HG03103 (cell line): ENCODE measurements around the gene PDE4B.
"Not testable (repeated sequence)": the region's sequence is repeated elsewhere in the genome, so short reads cannot be mapped to it uniquely, and the experiment has no call there.

Experiments
- ATAC-seq: cut with Tn5 transposase; IDR thresholded peaks from one replicate; pipeline ENCODE4 v1.9.1; 2021; ENCODE audit warnings: low read depth; ENCODE audit not compliant: unreplicated experiment

PDE4B gene

GRCh38 chr1:66104076-66104475 lies 311.4 kb downstream of the PDE4B start:
- ATAC-seq = not testable (repeated sequence)

GRCh38 chr1:66108624-66109023 lies 315.9 kb downstream of the PDE4B start:
- ATAC-seq = no peak

GRCh38 chr1:66112744-66113400 lies 320.2 kb downstream of the PDE4B start:
- no peak for ATAC-seq

GRCh38 chr1:66119148-66119547 lies 326.5 kb downstream of the PDE4B start:
- peak; percentile 52 for ATAC-seq

DNA sequence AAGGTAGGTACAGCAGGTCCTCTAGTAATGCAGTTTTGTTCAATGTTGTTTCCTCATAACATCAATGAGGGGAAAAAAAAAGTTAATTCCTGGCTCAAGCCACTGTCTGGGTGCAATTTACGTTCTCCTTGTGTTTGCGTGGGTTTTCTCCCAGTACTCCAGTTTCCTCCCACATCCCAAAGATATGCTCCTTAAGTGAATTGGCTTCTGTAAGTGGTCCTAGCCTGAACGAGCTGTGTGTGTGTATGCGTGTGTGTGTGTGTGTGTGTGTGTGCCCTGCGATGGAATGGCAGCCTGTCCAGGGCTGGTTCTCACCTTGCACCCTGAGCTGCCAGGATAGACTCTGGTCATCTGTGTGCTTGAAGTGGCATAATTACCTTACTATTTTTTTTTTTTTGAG lies 332.0 kb downstream of the PDE4B start:
- no peak for ATAC-seq

DNA sequence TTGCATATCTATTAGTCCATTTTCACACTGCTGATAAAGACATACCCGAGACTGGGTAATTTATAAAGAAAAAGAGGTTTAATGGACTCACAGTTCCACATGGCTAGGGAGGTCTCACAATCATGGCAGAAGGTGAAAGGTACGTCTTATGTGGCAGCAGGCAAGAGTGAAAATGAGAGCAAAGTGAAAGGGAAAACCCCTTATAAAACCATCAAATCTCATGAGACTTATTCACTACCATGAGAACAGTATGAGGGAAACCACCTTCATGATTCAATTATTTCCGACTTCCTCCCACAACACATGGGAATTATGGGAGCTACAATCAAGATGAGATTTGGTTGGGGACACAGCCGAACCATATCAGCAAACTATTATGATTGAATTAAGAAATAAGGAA lies 335.9 kb downstream of the PDE4B start:
- ATAC-seq = not testable (repeated sequence)

DNA sequence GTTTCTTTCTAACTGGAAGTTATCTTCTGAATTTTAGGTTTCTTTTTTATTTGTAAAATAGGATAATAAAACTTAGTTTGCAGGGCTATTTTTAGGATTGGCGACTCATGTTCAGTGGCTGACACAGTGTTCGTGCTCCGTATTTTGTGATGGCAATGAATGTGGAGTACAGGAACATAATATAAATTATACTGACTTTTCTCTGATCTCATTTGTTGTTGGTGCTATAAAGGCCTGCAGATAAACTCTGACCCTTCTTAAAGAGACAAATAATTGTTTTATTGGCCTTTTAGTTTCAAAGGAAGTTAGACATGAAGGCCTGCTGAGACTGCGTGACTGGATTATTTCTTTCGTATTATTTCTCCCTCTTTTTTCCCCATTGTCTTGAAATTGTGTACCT lies 339.6 kb downstream of the PDE4B start:
- ATAC-seq = no peak

DNA sequence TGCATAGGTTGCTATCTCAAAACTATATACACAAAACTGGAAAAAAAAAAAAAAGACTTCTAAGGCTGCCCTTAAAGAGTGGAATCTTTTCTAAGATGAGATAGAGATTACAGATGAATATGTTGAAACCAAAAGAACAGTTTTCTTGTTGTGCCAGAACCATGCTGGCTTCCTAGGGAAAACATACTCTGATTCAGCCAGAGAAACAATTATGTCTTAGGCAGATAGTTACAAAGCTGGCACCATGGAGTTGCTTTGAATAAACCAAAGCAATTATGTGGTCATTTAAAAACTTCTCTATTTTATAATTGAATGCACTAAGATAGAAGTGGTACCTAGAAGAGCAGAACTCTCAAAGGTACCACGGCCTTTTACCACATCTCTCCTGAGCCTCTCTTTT lies 341.3 kb downstream of the PDE4B start:
- ATAC-seq = no peak

DNA sequence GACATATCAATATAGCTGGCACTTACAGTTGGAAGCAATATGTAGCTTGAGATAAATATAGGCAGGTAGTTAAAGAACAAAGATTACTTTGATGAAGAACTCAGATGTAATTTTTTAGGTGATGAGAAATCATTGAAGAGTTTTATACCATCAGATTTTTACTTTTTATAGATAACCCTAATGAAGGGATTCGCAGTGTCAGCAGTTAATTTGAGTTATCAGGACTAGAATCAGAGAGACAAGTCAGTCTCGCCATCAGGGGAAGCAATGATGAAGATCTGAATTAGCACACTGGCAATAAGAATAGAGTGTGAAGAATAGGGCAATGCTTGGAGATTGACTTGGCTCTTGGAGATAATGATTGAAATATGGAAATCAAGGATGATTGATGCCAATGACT lies 342.5 kb downstream of the PDE4B start:
- ATAC-seq = no peak

DNA sequence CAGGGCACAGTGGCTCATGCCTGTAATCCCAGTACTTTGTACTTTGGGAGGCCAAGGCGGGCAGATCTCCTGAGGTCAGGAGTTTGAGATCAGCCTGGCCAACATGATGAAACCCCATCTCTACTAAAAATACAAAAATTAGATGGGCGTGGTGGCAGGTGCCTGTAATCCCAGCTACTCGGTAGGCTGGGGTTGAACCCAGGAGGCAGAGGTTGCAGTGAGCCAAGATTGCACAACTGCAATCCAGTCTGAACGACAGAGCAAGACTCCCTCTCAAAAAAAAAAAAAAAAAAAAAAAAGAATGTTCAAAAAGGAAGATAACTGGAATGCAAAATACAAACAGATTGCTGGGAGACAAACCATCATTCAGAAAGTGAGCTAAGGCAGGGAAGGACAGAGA lies 343.7 kb downstream of the PDE4B start:
- not testable (repeated sequence) for ATAC-seq

DNA sequence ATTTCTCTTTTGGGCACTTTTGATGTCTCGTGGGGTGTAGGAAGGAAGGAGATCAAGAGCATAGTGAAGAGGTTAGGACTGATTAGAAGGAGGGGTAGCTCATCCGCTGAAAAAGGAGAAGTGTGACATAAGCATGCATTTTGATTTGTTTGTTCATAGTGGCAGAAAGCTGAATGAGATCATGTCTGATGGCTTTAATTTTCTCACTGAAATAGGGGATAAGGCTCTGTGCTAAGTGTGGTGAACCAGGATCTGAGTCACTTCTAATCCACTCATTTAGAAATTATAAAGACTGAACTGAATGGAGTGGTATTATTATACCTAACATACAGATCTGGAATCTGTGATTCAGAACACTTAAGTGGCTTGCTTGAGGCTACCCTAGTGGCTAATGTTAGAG lies 344.5 kb downstream of the PDE4B start:
- no peak for ATAC-seq

DNA sequence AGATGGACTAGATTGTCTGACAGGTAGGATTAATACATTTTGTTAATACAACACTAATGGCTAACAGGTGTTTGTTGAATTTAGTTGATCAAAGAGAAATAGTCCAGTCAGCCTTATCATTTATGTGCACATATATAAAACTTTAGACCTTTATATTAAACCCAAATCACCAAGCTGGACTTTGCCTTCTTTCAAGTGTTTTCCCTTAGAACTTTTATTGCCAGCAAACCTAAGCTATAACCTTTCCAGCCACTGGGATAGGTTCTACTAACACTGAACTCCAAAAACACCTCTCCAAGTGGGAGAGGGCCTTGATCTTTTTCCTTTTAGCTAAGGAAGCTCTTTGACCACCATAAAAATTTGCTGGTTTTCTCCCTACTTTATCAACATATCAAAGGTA lies 345.9 kb downstream of the PDE4B start:
- no peak for ATAC-seq

DNA sequence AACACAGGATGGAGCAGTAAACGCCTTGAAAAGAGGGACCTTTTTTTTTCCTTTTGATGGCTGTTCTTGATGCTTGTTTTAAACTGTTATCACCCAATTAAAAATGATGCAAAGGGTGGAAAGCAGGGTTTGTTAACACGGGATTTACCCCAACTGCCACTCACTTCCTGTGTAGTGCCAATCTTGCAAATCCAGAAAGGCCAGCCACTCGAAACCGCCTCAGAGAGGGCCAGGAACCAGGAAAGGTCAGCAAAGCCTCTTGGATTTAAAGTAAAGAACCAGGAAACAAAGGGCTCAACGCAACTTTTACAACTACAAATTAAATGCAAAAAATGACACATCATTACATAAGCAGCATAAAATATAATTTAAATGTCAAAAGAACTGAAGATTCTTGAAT lies 347.4 kb downstream of the PDE4B start:
- no peak for ATAC-seq

DNA sequence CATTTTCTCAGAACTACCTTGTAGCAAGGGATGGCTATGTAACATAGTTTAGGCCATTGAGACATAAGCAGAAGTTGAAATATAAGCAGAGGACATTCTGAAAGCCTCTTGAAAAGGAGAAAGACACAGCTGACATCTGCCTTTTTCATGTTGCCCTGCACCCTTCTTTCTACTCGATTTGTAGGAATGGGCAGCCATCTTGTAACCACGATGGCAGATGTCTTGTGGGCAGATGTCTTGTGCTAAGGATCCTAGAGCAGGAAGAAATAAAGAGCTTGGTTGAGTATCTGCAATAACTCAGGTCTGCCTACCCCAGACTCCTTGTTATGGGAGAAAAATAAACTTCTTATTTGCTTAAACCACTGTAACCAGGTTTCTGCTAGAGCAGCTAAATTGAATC lies 351.0 kb downstream of the PDE4B start:
- no peak for ATAC-seq

- ATAC-seq = no peak
Measured at GRCh38 chr1:66147226-66147835, 354.6 kb downstream of the PDE4B start.

DNA sequence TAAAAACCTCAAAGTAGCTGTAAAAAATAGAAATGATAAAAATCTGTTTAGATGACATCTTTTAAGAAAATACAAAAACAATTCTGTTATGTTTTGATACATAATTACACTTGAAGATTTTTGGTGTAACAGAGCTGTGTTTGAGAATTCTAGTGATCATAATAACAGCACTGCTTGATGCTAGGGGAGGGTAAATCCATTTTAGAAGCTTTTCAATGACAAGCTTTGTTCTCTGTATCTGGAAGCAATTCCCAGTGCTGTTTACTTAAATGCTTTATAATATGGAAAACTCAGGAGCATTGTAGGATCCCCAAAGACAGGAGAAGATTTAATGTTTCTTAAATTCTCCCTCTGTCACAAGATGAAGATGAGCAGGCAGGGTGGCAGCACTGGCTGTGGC lies 359.3 kb downstream of the PDE4B start:
- no peak for ATAC-seq

DNA sequence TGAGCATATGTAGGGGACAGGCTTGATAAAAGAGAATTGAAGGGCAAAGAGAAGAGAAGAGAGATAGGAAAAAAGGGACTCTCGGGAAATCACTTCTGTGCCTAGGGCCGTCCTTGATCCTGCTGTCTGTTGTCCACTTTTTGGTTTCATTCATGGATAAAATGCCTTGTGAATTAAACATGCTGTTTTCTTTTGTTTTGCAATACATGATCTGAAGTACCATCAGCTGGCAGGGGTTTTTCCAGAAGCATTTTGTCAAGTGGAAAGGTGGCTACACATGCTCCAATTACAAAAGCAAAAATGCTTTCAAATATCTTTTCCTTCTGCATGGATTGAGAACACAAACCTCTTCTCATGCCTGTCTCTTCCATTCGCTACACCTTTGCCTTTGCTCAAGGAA lies 361.7 kb downstream of the PDE4B start:
- ATAC-seq = no peak

- ATAC-seq = no peak
Measured at GRCh38 chr1:66156144-66156543, 363.4 kb downstream of the PDE4B start.

DNA sequence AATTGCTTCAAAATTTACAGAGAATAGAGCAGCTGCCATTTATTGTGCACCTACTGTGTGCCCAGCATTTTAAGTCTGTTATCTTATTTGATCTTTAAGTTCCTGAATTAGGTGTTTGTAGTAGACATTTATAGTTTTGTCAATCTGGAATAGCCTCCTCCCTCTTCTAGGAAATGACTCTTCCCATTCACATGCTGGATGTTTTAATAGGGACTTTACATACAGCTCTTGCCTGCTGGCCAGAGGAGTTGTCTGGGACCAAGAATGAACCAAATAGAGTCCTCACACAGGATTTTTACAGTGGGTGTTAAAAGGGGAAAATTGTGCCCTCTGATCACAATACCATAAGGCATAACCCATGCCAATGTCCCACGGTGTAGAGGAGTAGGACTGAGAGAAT lies 367.1 kb downstream of the PDE4B start:
- ATAC-seq = no peak

DNA sequence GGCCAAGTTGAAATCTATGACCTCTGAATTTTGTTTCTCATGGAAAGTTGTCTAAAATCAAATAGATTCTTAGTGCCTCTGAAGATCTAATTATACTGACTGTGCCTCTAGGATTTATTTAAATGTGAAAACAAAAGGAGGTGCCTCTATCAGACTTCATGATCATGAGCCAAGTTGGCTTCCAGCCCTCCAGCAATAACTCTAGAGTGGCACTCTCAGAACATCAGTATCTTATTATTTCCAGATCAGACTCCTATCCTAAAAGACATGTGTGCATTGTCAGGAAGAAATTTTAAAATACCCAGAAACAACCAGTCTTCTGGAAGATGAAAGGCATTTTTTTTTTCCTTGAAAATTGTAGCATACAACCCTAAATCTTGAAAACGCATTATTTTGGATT lies 368.0 kb downstream of the PDE4B start:
- no peak for ATAC-seq

GRCh38 chr1:66166753-66167152 lies 374.1 kb downstream of the PDE4B start:
- ATAC-seq = no peak

- ATAC-seq = no peak
Measured at GRCh38 chr1:66167267-66167666, 374.6 kb downstream of the PDE4B start.

GRCh38 chr1:66168467-66168887 lies 375.8 kb downstream of the PDE4B start:
- no peak for ATAC-seq
